Measurements from ENCODE around the gene GLG1. TPM values are rescaled to one million over a fixed set of nuclear protein-coding genes. Genes with fewer than 3 reads are reported as not detected.

Gene GLG1
- polyA plus RNA-seq, 1 donor from 2014 or later, result 36.6 TPM

- no peaks in the 10 kb centered on the region for H3K9me2 ChIP-seq (ENCODE audit: insufficient read depth, low read length)
- no peak overlapping the region for H3K27ac ChIP-seq (ENCODE audit: low read length)
- no peak overlapping the region for H3K4me3 ChIP-seq (ENCODE audit: low read length)
- H2AFZ ChIP-seq (ENCODE audit: low read depth, low read length), result no peak overlapping the region
- H3K79me2 ChIP-seq (replicated peaks; ENCODE audit: insufficient read depth, low read length), result no peaks in the 10 kb centered on the region
- H3K27me3 ChIP-seq (ENCODE audit: insufficient read depth, low read depth, low read length), result no peaks in the 10 kb centered on the region
- no peaks in the 10 kb centered on the region for H3K36me3 ChIP-seq (ENCODE audit: insufficient read depth, low read length)
- no peak overlapping the region for H3K9ac ChIP-seq (ENCODE audit: low read length)
- no peak overlapping the region for H3K4me2 ChIP-seq (ENCODE audit: low read length)
- no peaks in the 10 kb centered on the region for H4K20me1 ChIP-seq (ENCODE audit: insufficient read depth)
- H3F3A ChIP-seq (ENCODE audit: insufficient read depth, low read length, poor library complexity, severe bottlenecking), result no peaks in the 10 kb centered on the region
- TF ChIP-seq SMC3 (conservative IDR thresholded peaks at IDR 0.05; ENCODE audit: poor library complexity) (no peak), POLR2AphosphoS5 (IDR thresholded peaks at IDR 0.05) (no peak)
- H3K9me3 ChIP-seq (ENCODE audit: low read length), result no peaks in the 10 kb centered on the region
Observed at GRCh38 chr16:74627506-74628220, 20.7 kb upstream of the GLG1 start.

GRCh38 chr16:74626741-74627416, 20.0 kb upstream of the GLG1 start:
- H3K79me2 ChIP-seq (replicated peaks; ENCODE audit: insufficient read depth, low read length), result no peaks in the 10 kb centered on the region
- no peaks in the 10 kb centered on the region for H3K27me3 ChIP-seq (ENCODE audit: insufficient read depth, low read depth, low read length)
- H3K9ac ChIP-seq (ENCODE audit: low read length), result no peak overlapping the region
- no peak overlapping the region for H3K27ac ChIP-seq (ENCODE audit: low read length)
- H3F3A ChIP-seq (ENCODE audit: insufficient read depth, low read length, poor library complexity, severe bottlenecking), result no peaks in the 10 kb centered on the region
- H3K4me3 ChIP-seq (ENCODE audit: low read length), result no peak overlapping the region
- H3K4me2 ChIP-seq (ENCODE audit: low read length), result no peak overlapping the region
- H3K36me3 ChIP-seq (ENCODE audit: insufficient read depth, low read length), result no peaks in the 10 kb centered on the region
- no peaks in the 10 kb centered on the region for H3K9me2 ChIP-seq (ENCODE audit: insufficient read depth, low read length)
- H2AFZ ChIP-seq (ENCODE audit: low read depth, low read length), result no peak overlapping the region
- no peaks in the 10 kb centered on the region for H3K9me3 ChIP-seq (ENCODE audit: low read length)
- H4K20me1 ChIP-seq (ENCODE audit: insufficient read depth), result no peaks in the 10 kb centered on the region
- no peak for TF ChIP-seq CTCF (IDR thresholded peaks at IDR 0.05; ENCODE audit: poor library complexity, severe bottlenecking)
- TF ChIP-seq TAF1 (IDR thresholded peaks at IDR 0.05; ENCODE audit: low read depth), result no peak
- TF ChIP-seq SMC3 (conservative IDR thresholded peaks at IDR 0.05; ENCODE audit: poor library complexity), result no peak
- TF ChIP-seq RAD21 (conservative IDR thresholded peaks at IDR 0.05), result no peak
- TF ChIP-seq EP300 (conservative IDR thresholded peaks at IDR 0.05; ENCODE audit: poor library complexity, severe bottlenecking), result no peak
- TF ChIP-seq MXI1 (conservative IDR thresholded peaks at IDR 0.05; ENCODE audit: poor library complexity, severe bottlenecking), result no peak
- TF ChIP-seq POLR2AphosphoS5 (IDR thresholded peaks at IDR 0.05), result no peak
- TF ChIP-seq REST (IDR thresholded peaks at IDR 0.05; ENCODE audit: borderline replicate concordance), result no peak
- no peak for TF ChIP-seq EZH2 (IDR thresholded peaks at IDR 0.05; ENCODE audit: borderline replicate concordance, insufficient read depth, low read length, poor library complexity, severe bottlenecking)

All from neural cell (in vitro differentiated cells).